SK-N-SH (cell line): ENCODE results near the gene DPF1. TPM values are rescaled to one million over a fixed set of nuclear protein-coding genes. Genes with fewer than 3 reads are reported as not detected.

Source experiments
- CTCF ChIA-PET: fragments of 300-600, 350-600 bp; formaldehyde crosslinking; extraction: SDS; loops from one replicate; lab custom pipeline; 2021; lab: Yijun Ruan, JAX
- POLR2A ChIA-PET: fragments of 350-600 bp; sonication (Branson Sonifier 250); formaldehyde crosslinking; extraction: SDS; loops from one replicate; lab custom pipeline; 2020; ENCODE audit warnings: antibody characterized with exemption, inconsistent platforms; lab: Yijun Ruan, JAX
- DNase-seq: peaks from one replicate; pipeline ENCODE4 v3.0.0; 2012
- H2AFZ ChIP-seq: fragments of 200-600 bp; sonication (generic); 2 replicates; pipeline ENCODE4 v1.8.1; 2016; ENCODE audit warnings: antibody characterized with exemption, mild to moderate bottlenecking, low read depth
- H3F3A ChIP-seq: fragments of 200-600 bp; sonication (generic); replicated peaks from 2 replicates; pipeline ENCODE3; 2016; ENCODE audit warnings: antibody characterized with exemption, mild to moderate bottlenecking; ENCODE audit not compliant: insufficient read depth
- H3K27ac ChIP-seq, 2 experiments: fragments of 200-500 bp in 1 of 2; fragments of 200-600 bp in 1 of 2; sonication (Bioruptor generic) in 1 of 2; sonication (generic), shearing (Covaris generic) in 1 of 2; 2 replicates each; pipeline versions ENCODE4 v1.5.1 to v1.6.1; 2014 to 2016; ENCODE audit warnings: low read depth in 2 of 2, inconsistent platforms in 1 of 2, low read length in 1 of 2, mild to moderate bottlenecking in 1 of 2, mixed read lengths in 1 of 2
- H3K27me3 ChIP-seq: fragments of 200-600 bp; sonication (generic), shearing (Covaris generic); 2 replicates; pipeline ENCODE4 v1.6.1; 2016; ENCODE audit warnings: mixed run types; ENCODE audit not compliant: insufficient read depth
- H3K36me3 ChIP-seq, 2 experiments: fragments of 200-500 bp in 1 of 2; fragments of 200-600 bp in 1 of 2; sonication (Bioruptor generic) in 1 of 2; sonication (generic) in 1 of 2; replicated peaks in 1 of 2; 2 replicates each; pipeline versions ENCODE3 to v1.5.1; 2014 to 2016; ENCODE audit warnings: low read length in 1 of 2, mild to moderate bottlenecking in 1 of 2; ENCODE audit not compliant: insufficient read depth in 2 of 2, control insufficient read depth in 1 of 2
- H3K4me1 ChIP-seq, 2 experiments: fragments of 200-500 bp in 1 of 2; fragments of 200-600 bp in 1 of 2; sonication (Bioruptor generic) in 1 of 2; sonication (generic), shearing (Covaris generic) in 1 of 2; 2 replicates each; pipeline versions ENCODE4 v1.5.1 to v1.6.1; 2014 to 2016; ENCODE audit warnings: low read depth in 1 of 2, low read length in 1 of 2, mixed run types in 1 of 2; ENCODE audit not compliant: insufficient read depth in 2 of 2, control insufficient read depth in 1 of 2
- H3K4me2 ChIP-seq: fragments of 200-600 bp; sonication (generic), shearing (Covaris generic); 2 replicates; pipeline ENCODE4 v1.6.1; 2017; ENCODE audit warnings: mixed run types
- H3K4me3 ChIP-seq, 2 experiments: fragments of 200-500 bp in 1 of 2; fragments of 200-600 bp in 1 of 2; sonication (Bioruptor generic) in 1 of 2; sonication (generic), shearing (Covaris generic) in 1 of 2; 2 replicates each; pipeline versions ENCODE4 v1.5.1 to v1.8.1; 2014 to 2016; ENCODE audit warnings: low read depth in 2 of 2, inconsistent platforms in 1 of 2, low read length in 1 of 2, mild to moderate bottlenecking in 1 of 2, mixed read lengths in 1 of 2, moderate library complexity in 1 of 2
- H3K79me2 ChIP-seq: fragments of 200-600 bp; sonication (generic); 2 replicates; pipeline ENCODE4 v1.8.1; 2017; ENCODE audit warnings: mild to moderate bottlenecking; ENCODE audit not compliant: insufficient read depth
- H3K9ac ChIP-seq: fragments of 200-600 bp; sonication (generic); 2 replicates; pipeline ENCODE4 v1.6.1; 2017; ENCODE audit warnings: mixed run types
- H3K9me2 ChIP-seq: fragments of 200-600 bp; sonication (generic); 2 replicates; pipeline ENCODE4 v1.6.1; 2017; ENCODE audit warnings: mixed run types
- H3K9me3 ChIP-seq: fragments of 200-600 bp; sonication (generic); 2 replicates; pipeline ENCODE4 v1.6.1; 2017; ENCODE audit warnings: mixed run types, mild to moderate bottlenecking, moderate library complexity
- H4K20me1 ChIP-seq: fragments of 200-600 bp; sonication (generic); 2 replicates; pipeline ENCODE4 v1.6.1; 2017; ENCODE audit warnings: mild to moderate bottlenecking, mixed run types; ENCODE audit not compliant: insufficient read depth
- CHD2 ChIP-seq: fragments of 150-350 bp; IDR thresholded peaks from 2 replicates; pipeline ENCODE4 v1.6.1; 2018; ENCODE audit warnings: low read length; ENCODE audit not compliant: partially characterized antibody
- CTCF ChIP-seq: fragments of 200-600 bp; sonication (generic); IDR thresholded peaks from 2 replicates; pipeline ENCODE4 v1.6.1; 2017; ENCODE audit warnings: antibody characterized with exemption, mild to moderate bottlenecking, moderate library complexity
- EP300 ChIP-seq, 2 experiments: IDR thresholded peaks; 2 replicates each; pipeline versions ENCODE4 v1.4.0 to v1.6.1; 2012; ENCODE audit warnings: borderline replicate concordance in 1 of 2, low read depth in 1 of 2, low read length in 1 of 2
- EZH2phosphoT487 ChIP-seq: fragments of 200-600 bp; sonication (generic); IDR thresholded peaks from 2 replicates; pipeline ENCODE4 v1.6.1; 2017; ENCODE audit warnings: low read depth, mixed run types, mild to moderate bottlenecking, antibody characterized with exemption, moderate library complexity, borderline replicate concordance
- FOXM1 ChIP-seq: IDR thresholded peaks from 2 replicates; pipeline ENCODE4 v1.4.0; 2012; ENCODE audit warnings: low read depth, mild to moderate bottlenecking
- GABPA ChIP-seq: IDR thresholded peaks from 2 replicates; pipeline ENCODE4 v1.4.0; 2012; ENCODE audit warnings: low read depth, mild to moderate bottlenecking
- GATA2 ChIP-seq: sonication (generic); formaldehyde crosslinking; IDR thresholded peaks from 2 replicates; pipeline ENCODE4 v1.5.0; 2020; ENCODE audit warnings: mild to moderate bottlenecking, missing genetic modification reagents
- MAX ChIP-seq: IDR thresholded peaks from 2 replicates; pipeline ENCODE4 v1.4.0; 2012; ENCODE audit warnings: low read depth
- MEF2A ChIP-seq: IDR thresholded peaks from 2 replicates; pipeline ENCODE4 v1.4.0; 2012; ENCODE audit warnings: low read depth, borderline replicate concordance
- NFIC ChIP-seq: IDR thresholded peaks from 2 replicates; pipeline ENCODE4 v1.4.0; 2012; ENCODE audit warnings: borderline replicate concordance
- PBX3 ChIP-seq: IDR thresholded peaks from 2 replicates; pipeline ENCODE4; 2012
- RAD21 ChIP-seq: IDR thresholded peaks from 2 replicates; pipeline ENCODE4 v1.6.1; 2012; ENCODE audit warnings: mild to moderate bottlenecking, low read length
- RFX5 ChIP-seq: IDR thresholded peaks from 2 replicates; pipeline ENCODE4 v1.6.1; 2012; ENCODE audit warnings: mild to moderate bottlenecking, improper control_type of control experiment, low read length
- SIN3A ChIP-seq: IDR thresholded peaks from 2 replicates; pipeline ENCODE4 v1.6.1; 2012; ENCODE audit warnings: low read depth, mild to moderate bottlenecking, low read length, moderate library complexity, borderline replicate concordance
- TEAD4 ChIP-seq: IDR thresholded peaks from 2 replicates; pipeline ENCODE4 v1.4.0; 2012; ENCODE audit warnings: mild to moderate bottlenecking, borderline replicate concordance; ENCODE audit not compliant: insufficient read depth
- USF1 ChIP-seq: IDR thresholded peaks from 2 replicates; pipeline ENCODE4 v1.4.0; 2012; ENCODE audit warnings: low read depth, borderline replicate concordance
- USF2 ChIP-seq: fragments of 150-350 bp; IDR thresholded peaks from 2 replicates; pipeline ENCODE4 v1.6.1; 2017; ENCODE audit warnings: antibody characterized with exemption, low read length, low read depth, borderline replicate concordance
- WGBS: methylation state at CpG from one replicate; pipeline ENCODE4 v1.1.6; 2017; ENCODE audit warnings: low lambda C conversion rate; 5-methylcytosine and 5-hydroxymethylcytosine counted together
- polyA plus RNA-seq, 3 experiments: library from polyadenylated mRNA; depleted of rRNA; stranded (reverse); fragments of >200 nt; gene quantifications; 2 replicates each; pipeline ENCODE4 v1.2.3, GENCODE V29; 2012

DPF1 gene
- polyA plus RNA-seq, 1 of the 3 experiments (the other 2 are of a cell fraction) = 4.8 TPM

- Histone ChIP-seq H3K36me3 (peaks cover 0 to 14% of the 10 kb centered on the region in 2 experiments), H3K9me3 (peaks cover 6% of the 10 kb centered on the region; the same call in 1 of the 2 replicates), H3F3A (no peaks in the 10 kb centered on the region), H3K9me2 (no peaks in the 10 kb centered on the region), H3K27ac (no peak overlapping the region), H3K79me2 (no peaks in the 10 kb centered on the region), H3K4me3 (no peak overlapping the region), H3K4me2 (no peak overlapping the region), H3K9ac (no peak overlapping the region), H4K20me1 (no peaks in the 10 kb centered on the region), H3K27me3 (no peaks in the 10 kb centered on the region), H2AFZ (no peak overlapping the region), H3K4me1 (peaks cover 0 to 17% of the 10 kb centered on the region in 2 experiments; a peak in 1 of 4 replicates)
- TF ChIP-seq EP300 (IDR thresholded peaks at IDR 0.05; ENCODE audit: borderline replicate concordance in 1 of 2, low read depth in 1 of 2, low read length in 1 of 2) = no peak
- TF ChIP-seq NFIC = no peak
- TF ChIP-seq PBX3 = no peak
- TF ChIP-seq MEF2A = no peak
- no peak for TF ChIP-seq FOXM1
- TF ChIP-seq GATA2 (CRISPR knock-in tag) = no peak
- TF ChIP-seq SIN3A = no peak
- TF ChIP-seq USF1 = no peak
- ChIA-PET POLR2A (no interaction called here), CTCF (interaction anchor here (0.6 to 1.1 kb wide), 2 partner anchors 61 to 81 kb away, joined by 3 read pairs; no protein-coding TSS in a partner anchor)
- no peak for DNase-seq
- WGBS = 94% methylated on average over 6 of the region's 6 CpGs
Observed at GRCh38 chr19:38175422-38175821, 48.6 kb downstream of the DPF1 start.

GRCh38 chr19:38173291-38174041 is 50.6 kb downstream of the DPF1 start:
- Histone ChIP-seq H4K20me1 (no peaks in the 10 kb centered on the region), H3K9me3 (no peaks in the 10 kb centered on the region), H3K4me2 (no peak overlapping the region), H3K4me1 (peaks cover 0 to 17% of the 10 kb centered on the region in 2 experiments; a peak in 1 of 4 replicates), H3K36me3 (no peaks in the 10 kb centered on the region), H3K9ac (no peak overlapping the region), H3K4me3 (no peak overlapping the region), H3K79me2 (no peaks in the 10 kb centered on the region), H2AFZ (no peak overlapping the region), H3F3A (no peaks in the 10 kb centered on the region), H3K27ac (peak overlapping the region in 1 of 2 experiments; percentile 79; a peak in 2 of 4 replicates), H3K27me3 (no peaks in the 10 kb centered on the region), H3K9me2 (no peaks in the 10 kb centered on the region)
- ChIA-PET POLR2A (no interaction called here), CTCF (interaction anchor here (0.9 to 1.4 kb wide), 3 partner anchors 21 to 271 kb away, joined by 3 read pairs; no protein-coding TSS in a partner anchor)
- peak; percentile 76 for DNase-seq
- 86% methylated on average over 15 of the region's 22 CpGs for WGBS
- TF ChIP-seq NFIC (peak; percentile 48), CHD2 (no peak), SIN3A (no peak), TEAD4 (no peak), USF2 (no peak), EZH2phosphoT487 (no peak), EP300 (IDR thresholded peaks at IDR 0.05; ENCODE audit: borderline replicate concordance in 1 of 2, low read depth in 1 of 2, low read length in 1 of 2) (no peak), GATA2 (CRISPR knock-in tag) (no peak), CTCF (no peak), GABPA (no peak), USF1 (peak; percentile 45; the same call in 1 of the 2 replicates), RFX5 (no peak), MAX (0 out of 2 replicates have a peak, but pooled peaks have one; percentile 40), RAD21 (no peak), PBX3 (peak; percentile 51)
